ENCODE data around the gene RALGPS1. TPM values are rescaled to one million over a fixed set of nuclear protein-coding genes. Genes with fewer than 3 reads are reported as not detected.
A peak's percentile ranks its signal among the peaks of the same experiment; 100 is the strongest.

Gene RALGPS1
- total RNA-seq, 1 experiment from 2014 or later = 0.03 TPM

- DNase-seq = no peak
Measured at GRCh38 chr9:127038531-127038930, 123.9 kb downstream of the RALGPS1 start.

GRCh38 chr9:127039492-127039891 lies 124.9 kb downstream of the RALGPS1 start:
- H3K27me3 ChIP-seq = no peaks in the 10 kb centered on the region
- H3K9me3 ChIP-seq = no peaks in the 10 kb centered on the region
- DNase-seq = no peak
- H3K4me3 ChIP-seq = no peak overlapping the region
- H3K36me3 ChIP-seq = no peaks in the 10 kb centered on the region

More at GRCh38 chr9:127038531-127038930, 123.9 kb downstream of the RALGPS1 start:
- no peaks in the 10 kb centered on the region for H3K27me3 ChIP-seq
- no peaks in the 10 kb centered on the region for H3K36me3 ChIP-seq
- no peaks in the 10 kb centered on the region for H3K9me3 ChIP-seq
- no peak overlapping the region for H3K4me3 ChIP-seq

GRCh38 chr9:127045148-127045547 lies 130.6 kb downstream of the RALGPS1 start:
- Histone ChIP-seq H3K36me3 (no peaks in the 10 kb centered on the region), H3K4me3 (no peak overlapping the region), H3K9me3 (no peaks in the 10 kb centered on the region), H3K27me3 (no peaks in the 10 kb centered on the region)
- DNase-seq = no peak

GRCh38 chr9:127047971-127048370 lies 133.4 kb downstream of the RALGPS1 start:
- no peak overlapping the region for H3K4me3 ChIP-seq
- no peaks in the 10 kb centered on the region for H3K36me3 ChIP-seq
- DNase-seq = no peak

GRCh38 chr9:127049044-127049443 lies 134.5 kb downstream of the RALGPS1 start:
- peak; percentile 88 for DNase-seq
- Histone ChIP-seq H3K27me3 (no peaks in the 10 kb centered on the region), H3K4me3 (peak overlapping the region; percentile 32), H3K36me3 (no peaks in the 10 kb centered on the region), H3K9me3 (no peaks in the 10 kb centered on the region)

More at GRCh38 chr9:127047971-127048370, 133.4 kb downstream of the RALGPS1 start:
- Histone ChIP-seq H3K9me3 (no peaks in the 10 kb centered on the region), H3K27me3 (no peaks in the 10 kb centered on the region)

- H3K4me3 ChIP-seq = no peak overlapping the region
- DNase-seq = no peak
- no peaks in the 10 kb centered on the region for H3K27me3 ChIP-seq
- H3K9me3 ChIP-seq = no peaks in the 10 kb centered on the region
- no peaks in the 10 kb centered on the region for H3K36me3 ChIP-seq
Measured at GRCh38 chr9:127049581-127049980, 135.0 kb downstream of the RALGPS1 start.

GRCh38 chr9:127050152-127050551 lies 135.6 kb downstream of the RALGPS1 start:
- H3K4me3 ChIP-seq = no peak overlapping the region
- H3K9me3 ChIP-seq = no peaks in the 10 kb centered on the region
- H3K27me3 ChIP-seq = no peaks in the 10 kb centered on the region
- no peaks in the 10 kb centered on the region for H3K36me3 ChIP-seq
- DNase-seq = no peak

- Histone ChIP-seq H3K4me3 (no peak overlapping the region), H3K9me3 (no peaks in the 10 kb centered on the region), H3K36me3 (no peaks in the 10 kb centered on the region), H3K27me3 (no peaks in the 10 kb centered on the region)
- no peak for DNase-seq
Measured at GRCh38 chr9:127050591-127051001, 136.0 kb downstream of the RALGPS1 start.

GRCh38 chr9:127051881-127052595 lies 137.5 kb downstream of the RALGPS1 start:
- no peaks in the 10 kb centered on the region for H3K36me3 ChIP-seq
- no peak for DNase-seq
- no peaks in the 10 kb centered on the region for H3K9me3 ChIP-seq
- H3K27me3 ChIP-seq = no peaks in the 10 kb centered on the region
- no peak overlapping the region for H3K4me3 ChIP-seq

GRCh38 chr9:127053057-127053821 lies 138.7 kb downstream of the RALGPS1 start:
- Histone ChIP-seq H3K36me3 (no peaks in the 10 kb centered on the region), H3K4me3 (no peak overlapping the region), H3K27me3 (no peaks in the 10 kb centered on the region), H3K9me3 (no peaks in the 10 kb centered on the region)
- DNase-seq = no peak

- Histone ChIP-seq H3K36me3 (no peaks in the 10 kb centered on the region), H3K9me3 (no peaks in the 10 kb centered on the region), H3K4me3 (no peak overlapping the region), H3K27me3 (no peaks in the 10 kb centered on the region)
- no peak for DNase-seq
Measured at GRCh38 chr9:127053960-127054359, 139.4 kb downstream of the RALGPS1 start.

- Histone ChIP-seq H3K27me3 (no peaks in the 10 kb centered on the region), H3K9me3 (no peaks in the 10 kb centered on the region), H3K36me3 (no peaks in the 10 kb centered on the region), H3K4me3 (no peak overlapping the region)
- DNase-seq = no peak
Measured at GRCh38 chr9:127055745-127056402, 141.3 kb downstream of the RALGPS1 start.

- Histone ChIP-seq H3K4me3 (no peak overlapping the region), H3K36me3 (no peaks in the 10 kb centered on the region), H3K9me3 (no peaks in the 10 kb centered on the region), H3K27me3 (no peaks in the 10 kb centered on the region)
- DNase-seq = no peak
Measured at GRCh38 chr9:127056446-127056845, 141.9 kb downstream of the RALGPS1 start.

- no peaks in the 10 kb centered on the region for H3K9me3 ChIP-seq
- H3K4me3 ChIP-seq = no peak overlapping the region
- H3K27me3 ChIP-seq = no peaks in the 10 kb centered on the region
- no peaks in the 10 kb centered on the region for H3K36me3 ChIP-seq
- no peak for DNase-seq
Measured at GRCh38 chr9:127058011-127058644, 143.5 kb downstream of the RALGPS1 start.

- Histone ChIP-seq H3K4me3 (no peak overlapping the region), H3K27me3 (no peaks in the 10 kb centered on the region), H3K9me3 (no peaks in the 10 kb centered on the region), H3K36me3 (no peaks in the 10 kb centered on the region)
- no peak for DNase-seq
Measured at GRCh38 chr9:127058645-127059021, 144.1 kb downstream of the RALGPS1 start.

- H3K4me3 ChIP-seq = no peak overlapping the region
- H3K27me3 ChIP-seq = no peaks in the 10 kb centered on the region
- no peaks in the 10 kb centered on the region for H3K9me3 ChIP-seq
- no peaks in the 10 kb centered on the region for H3K36me3 ChIP-seq
- no peak for DNase-seq
Measured at GRCh38 chr9:127059030-127059429, 144.4 kb downstream of the RALGPS1 start.

- no peaks in the 10 kb centered on the region for H3K9me3 ChIP-seq
- no peak for DNase-seq
Measured at GRCh38 chr9:127059765-127060361, 145.3 kb downstream of the RALGPS1 start.

More at GRCh38 chr9:127059765-127060361, 145.3 kb downstream of the RALGPS1 start:
- H3K36me3 ChIP-seq = no peaks in the 10 kb centered on the region
- H3K27me3 ChIP-seq = no peaks in the 10 kb centered on the region
- H3K4me3 ChIP-seq = no peak overlapping the region
